Stimulated activated naive CD8-positive, alpha-beta T cell treated with anti-CD3 and anti-CD28 coated beads, Interleukin-15, Interleukin-2, amounts not matched to agents 100 ng/mL and 50 ng/mL, for 24 hours (primary cell): ENCODE results near the gene DUS2.
"Not testable (repeated sequence)": the region's sequence is repeated elsewhere in the genome, so short reads cannot be mapped to it uniquely, and the experiment has no call there.

Source experiments
- H3K27ac Mint-ChIP-seq: one replicate; pipeline ENCODE4 v1.8.0; 2021; ENCODE audit warnings: mild to moderate bottlenecking, mixed read lengths
- H3K27me3 Mint-ChIP-seq: one replicate; pipeline ENCODE4 v1.8.0; 2021; ENCODE audit warnings: mixed read lengths
- H3K36me3 Mint-ChIP-seq: one replicate; pipeline ENCODE4 v1.8.0; 2021; ENCODE audit warnings: low read depth, mixed read lengths
- H3K4me1 Mint-ChIP-seq: one replicate; pipeline ENCODE4 v1.8.0; 2021; ENCODE audit warnings: low read depth, mixed read lengths
- H3K4me3 Mint-ChIP-seq: one replicate; pipeline ENCODE4 v1.8.0; 2021; ENCODE audit warnings: mild to moderate bottlenecking, mixed read lengths
- H3K9me3 Mint-ChIP-seq: one replicate; pipeline ENCODE4 v1.8.0; 2021; ENCODE audit warnings: mixed read lengths

DUS2 gene

GRCh38 chr16:67993207-67994039 is 29.7 kb upstream of the DUS2 start:
- Mint-ChIP-seq H3K27me3 (no peaks in the 10 kb centered on the region), H3K36me3 (no peaks in the 10 kb centered on the region), H3K4me3 (peak overlapping the region; percentile 73), H3K9me3 (no peaks in the 10 kb centered on the region), H3K27ac (peak overlapping the region; percentile 93), H3K4me1 (peaks cover 45% of the 10 kb centered on the region)

GRCh38 chr16:67994040-67994408 is 29.1 kb upstream of the DUS2 start:
- Mint-ChIP-seq H3K4me1 (peaks cover 51% of the 10 kb centered on the region), H3K4me3 (peak overlapping the region; percentile 73), H3K27ac (peak overlapping the region; percentile 93)
- H3K27me3 Mint-ChIP-seq, H3K36me3 Mint-ChIP-seq, H3K9me3 Mint-ChIP-seq: not testable (repeated sequence)

GRCh38 chr16:67995423-67995822 is 27.7 kb upstream of the DUS2 start:
- Mint-ChIP-seq H3K27ac (peak overlapping the region; percentile 70), H3K9me3 (no peaks in the 10 kb centered on the region), H3K4me1 (peaks cover 65% of the 10 kb centered on the region), H3K4me3 (no peak overlapping the region), H3K27me3 (no peaks in the 10 kb centered on the region), H3K36me3 (no peaks in the 10 kb centered on the region)

- Mint-ChIP-seq H3K4me3 (peak overlapping the region; percentile 38), H3K36me3 (no peaks in the 10 kb centered on the region), H3K27ac (no peak overlapping the region), H3K27me3 (no peaks in the 10 kb centered on the region), H3K4me1 (peaks cover 69% of the 10 kb centered on the region), H3K9me3 (no peaks in the 10 kb centered on the region)
Observed at GRCh38 chr16:67996666-67997065, 26.4 kb upstream of the DUS2 start.

GRCh38 chr16:67998231-67998778 is 24.8 kb upstream of the DUS2 start:
- Mint-ChIP-seq H3K27ac (peak overlapping the region; percentile 86), H3K4me1 (peaks cover 60% of the 10 kb centered on the region), H3K4me3 (peak overlapping the region; percentile 75)
- not testable (repeated sequence) for H3K27me3 Mint-ChIP-seq, H3K36me3 Mint-ChIP-seq, H3K9me3 Mint-ChIP-seq

GRCh38 chr16:67998779-67999688 is 24.1 kb upstream of the DUS2 start, which contains the start of gene DPEP2:
DPEP2 (minus strand) TSS chr16:67999484; CDS start chr16:67993212, 6,272 bp downstream.
- peak within 1 kb of the TSS; percentile 75 for H3K4me3 Mint-ChIP-seq
- not testable (repeated sequence) for H3K27me3 Mint-ChIP-seq, H3K9me3 Mint-ChIP-seq, H3K36me3 Mint-ChIP-seq
- peak within 1 kb of the TSS; percentile 86 for H3K27ac Mint-ChIP-seq
- H3K4me1 Mint-ChIP-seq: peaks cover 53% of the 10 kb centered on the region

- no peaks in the 10 kb centered on the region for H3K36me3 Mint-ChIP-seq
- no peaks in the 10 kb centered on the region for H3K27me3 Mint-ChIP-seq
- H3K4me1 Mint-ChIP-seq: peaks cover 51% of the 10 kb centered on the region
- peak overlapping the region; percentile 70 for H3K27ac Mint-ChIP-seq
- peak overlapping the region; percentile 75 for H3K4me3 Mint-ChIP-seq
- no peaks in the 10 kb centered on the region for H3K9me3 Mint-ChIP-seq
Observed at GRCh38 chr16:67999985-68000384, 23.1 kb upstream of the DUS2 start.

GRCh38 chr16:68000450-68000849 is 22.6 kb upstream of the DUS2 start:
- no peaks in the 10 kb centered on the region for H3K36me3 Mint-ChIP-seq
- no peaks in the 10 kb centered on the region for H3K9me3 Mint-ChIP-seq
- peak overlapping the region; percentile 19 for H3K4me3 Mint-ChIP-seq
- peak overlapping the region; percentile 55 for H3K27ac Mint-ChIP-seq
- H3K4me1 Mint-ChIP-seq: peaks cover 51% of the 10 kb centered on the region
- no peaks in the 10 kb centered on the region for H3K27me3 Mint-ChIP-seq

- H3K9me3 Mint-ChIP-seq: no peaks in the 10 kb centered on the region
- no peaks in the 10 kb centered on the region for H3K27me3 Mint-ChIP-seq
- no peaks in the 10 kb centered on the region for H3K36me3 Mint-ChIP-seq
- H3K27ac Mint-ChIP-seq: no peak overlapping the region
- H3K4me3 Mint-ChIP-seq: no peak overlapping the region
- H3K4me1 Mint-ChIP-seq: peaks cover 44% of the 10 kb centered on the region
Observed at GRCh38 chr16:68003031-68003430, 20.1 kb upstream of the DUS2 start.

- Mint-ChIP-seq H3K36me3 (no peaks in the 10 kb centered on the region), H3K4me1 (peaks cover 30% of the 10 kb centered on the region), H3K4me3 (no peak overlapping the region), H3K27ac (peak overlapping the region; percentile 88), H3K27me3 (no peaks in the 10 kb centered on the region), H3K9me3 (no peaks in the 10 kb centered on the region)
Observed at GRCh38 chr16:68005211-68005610, 17.9 kb upstream of the DUS2 start.

- Mint-ChIP-seq H3K27me3 (no peaks in the 10 kb centered on the region), H3K27ac (peak overlapping the region; percentile 88), H3K4me1 (peaks cover 23% of the 10 kb centered on the region), H3K36me3 (no peaks in the 10 kb centered on the region), H3K4me3 (no peak overlapping the region), H3K9me3 (no peaks in the 10 kb centered on the region)
Observed at GRCh38 chr16:68005786-68006286, 17.2 kb upstream of the DUS2 start.

GRCh38 chr16:68009157-68009735 is 13.8 kb upstream of the DUS2 start:
- Mint-ChIP-seq H3K36me3 (no peaks in the 10 kb centered on the region), H3K4me1 (peaks cover 33% of the 10 kb centered on the region), H3K27ac (no peak overlapping the region), H3K4me3 (no peak overlapping the region), H3K9me3 (no peaks in the 10 kb centered on the region), H3K27me3 (no peaks in the 10 kb centered on the region)

GRCh38 chr16:68009872-68010271 is 13.2 kb upstream of the DUS2 start:
- H3K27ac Mint-ChIP-seq, H3K4me3 Mint-ChIP-seq, H3K27me3 Mint-ChIP-seq, H3K36me3 Mint-ChIP-seq, H3K9me3 Mint-ChIP-seq: not testable (repeated sequence)
- peaks cover 31% of the 10 kb centered on the region for H3K4me1 Mint-ChIP-seq

- no peaks in the 10 kb centered on the region for H3K9me3 Mint-ChIP-seq
- no peak overlapping the region for H3K4me3 Mint-ChIP-seq
- no peaks in the 10 kb centered on the region for H3K36me3 Mint-ChIP-seq
- H3K27ac Mint-ChIP-seq: no peak overlapping the region
- no peaks in the 10 kb centered on the region for H3K27me3 Mint-ChIP-seq
- H3K4me1 Mint-ChIP-seq: peaks cover 10% of the 10 kb centered on the region
Observed at GRCh38 chr16:68013440-68013839, 9.6 kb upstream of the DUS2 start.
